GM12878 (cell line): Measurements from ENCODE around the gene SBNO2. TPM values are rescaled to one million over a fixed set of nuclear protein-coding genes. Genes with fewer than 3 reads are reported as not detected.
"Not testable (repeated sequence)": the region's sequence is repeated elsewhere in the genome, so short reads cannot be mapped to it uniquely, and the experiment has no call there.

Source experiments
- ATAC-seq: fragments of 200-7000 bp; cut with Tn5 transposase; 3 replicates; pipeline ENCODE4 v1.9.1; 2020; ENCODE audit warnings: mild to moderate bottlenecking, moderate library complexity
- BruUV-seq: library from RNA; stranded (reverse); fragments of 400-500 nt; replicated peaks from 2 replicates; lab custom pipeline; 2021; lab: Mats Ljungman, UMichigan
- CTCF ChIA-PET: fragments of 300-600 bp; sonication (Branson Sonifier 250); formaldehyde crosslinking; extraction: SDS; loops from one replicate; lab custom pipeline; 2021; ENCODE audit warnings: inconsistent platforms; lab: Yijun Ruan, JAX
- POLR2A ChIA-PET: fragments of 350-600 bp; formaldehyde crosslinking; extraction: SDS; loops from one replicate; lab custom pipeline; 2021; ENCODE audit warnings: inconsistent platforms; lab: Charles Lee
- RAD21 ChIA-PET: fragments of 300-600 bp; sonication (Branson Sonifier 250); formaldehyde crosslinking; loops from one replicate; lab custom pipeline; 2023; ENCODE audit warnings: antibody characterized with exemption; ENCODE audit not compliant: unreplicated experiment; lab: Charles Lee
- SMC1A ChIA-PET: fragments of 300-600 bp; sonication (Branson Sonifier 250); formaldehyde crosslinking; loops from one replicate; lab custom pipeline; 2023; ENCODE audit not compliant: unreplicated experiment, uncharacterized antibody; lab: Charles Lee
- DNase-seq: peaks from one replicate; pipeline ENCODE4 v3.0.0-alpha.2; 2011; ENCODE audit warnings: low read depth, low spot score
- FAIRE-seq: peaks from 3 replicates; lab custom pipeline; 2011; peaks lifted over from hg19 to GRCh38; lab: Jason Lieb, UNC
- H2AFZ ChIP-seq: 2 replicates; pipeline ENCODE4 v1.6.0; 2011; ENCODE audit warnings: low read depth, low read length, control low read depth; ENCODE audit not compliant: control insufficient read depth
- H3K27ac ChIP-seq: 2 replicates; pipeline ENCODE4 v1.5.1; 2011; ENCODE audit warnings: control low read depth; ENCODE audit not compliant: control insufficient read depth, insufficient read depth
- H3K27me3 ChIP-seq, 2 experiments: replicated peaks in 1 of 2; 2 replicates each; pipeline versions ENCODE4 v1.6.0 to v1.6.1; 2011; ENCODE audit warnings: low read length in 1 of 2; ENCODE audit not compliant: control insufficient read depth in 2 of 2, insufficient read depth in 2 of 2
- H3K36me3 ChIP-seq, 2 experiments: 2 replicates each; pipeline ENCODE4 v1.5.1; 2011; ENCODE audit warnings: low read length in 1 of 2; ENCODE audit not compliant: control insufficient read depth in 2 of 2, insufficient read depth in 2 of 2
- H3K4me1 ChIP-seq: 2 replicates; pipeline ENCODE4 v1.6.1; 2011; ENCODE audit warnings: mild to moderate bottlenecking, low read length, moderate library complexity, mixed read lengths; ENCODE audit not compliant: control insufficient read depth, insufficient read depth
- H3K4me2 ChIP-seq: 2 replicates; pipeline ENCODE4 v1.6.0; 2011; ENCODE audit warnings: control low read depth; ENCODE audit not compliant: control insufficient read depth, insufficient read depth
- H3K4me3 ChIP-seq: fragments of 200-600 bp; sonication (generic); 2 replicates; pipeline ENCODE4 v1.5.1; 2016
- H3K79me2 ChIP-seq: 2 replicates; pipeline ENCODE4 v1.6.0; 2011; ENCODE audit warnings: low read length; ENCODE audit not compliant: control insufficient read depth, insufficient read depth
- H3K9ac ChIP-seq: 2 replicates; pipeline ENCODE4 v1.8.0; 2011; ENCODE audit warnings: low read length, control low read depth, mixed read lengths; ENCODE audit not compliant: control insufficient read depth, insufficient read depth
- H3K9me3 ChIP-seq: replicated peaks from 3 replicates; pipeline ENCODE4 v1.5.1; 2011; ENCODE audit warnings: mild to moderate bottlenecking, low read length; ENCODE audit not compliant: control insufficient read depth, insufficient read depth
- H4K20me1 ChIP-seq: 2 replicates; pipeline ENCODE4 v1.6.0; 2011; ENCODE audit not compliant: control insufficient read depth, insufficient read depth
- ATF7 ChIP-seq: fragments of 450-650 bp; IDR thresholded peaks from 2 replicates; pipeline ENCODE4 v1.6.1; 2016; ENCODE audit warnings: low read depth, mild to moderate bottlenecking
- CBFB ChIP-seq: IDR thresholded peaks from 2 replicates; pipeline ENCODE4 v1.6.1; 2016; ENCODE audit warnings: antibody characterized with exemption, low read depth
- EED ChIP-seq: sonication (generic); IDR thresholded peaks from 2 replicates; pipeline ENCODE4 v1.6.1; 2016; ENCODE audit warnings: antibody characterized with exemption, low read depth
- EGR1 ChIP-seq, 2 experiments: IDR thresholded peaks; 1 replicate in 1 of 2; 2 replicates in 1 of 2; pipeline ENCODE4 v1.6.1; 2011 to 2012; ENCODE audit warnings: low read depth in 2 of 2, low read length in 2 of 2, borderline replicate concordance in 1 of 2, mild to moderate bottlenecking in 1 of 2, moderate library complexity in 1 of 2
- JUNB ChIP-seq: IDR thresholded peaks from 2 replicates; pipeline ENCODE4 v1.6.1; 2016; ENCODE audit warnings: antibody characterized with exemption, mild to moderate bottlenecking
- MEF2A ChIP-seq: IDR thresholded peaks from 2 replicates; pipeline ENCODE4 v1.6.1; 2011; ENCODE audit warnings: low read depth, mild to moderate bottlenecking, low read length, moderate library complexity; ENCODE audit not compliant: insufficient read depth
- NFIC ChIP-seq: IDR thresholded peaks from 2 replicates; pipeline ENCODE4 v1.6.1; 2012; ENCODE audit warnings: low read depth, mild to moderate bottlenecking, inconsistent platforms, low read length, moderate library complexity
- NR2C2 ChIP-seq: IDR thresholded peaks from 2 replicates; pipeline ENCODE4 v1.6.1; 2011; ENCODE audit warnings: borderline replicate concordance, low read depth; ENCODE audit not compliant: control insufficient read depth, insufficient read length
- POLR2AphosphoS5 ChIP-seq: IDR thresholded peaks from 2 replicates; pipeline ENCODE4 v1.6.1; 2011; ENCODE audit warnings: mild to moderate bottlenecking, low read length, inconsistent platforms
- RUNX3 ChIP-seq: IDR thresholded peaks from 2 replicates; pipeline ENCODE4 v1.6.1; 2012; ENCODE audit warnings: low read length, inconsistent platforms
- YY1 ChIP-seq: IDR thresholded peaks from 2 replicates; pipeline ENCODE4 v1.6.1; 2011; ENCODE audit warnings: low read depth, mild to moderate bottlenecking, low read length
- ZBTB33 ChIP-seq: fragments of 450-650 bp; IDR thresholded peaks from 2 replicates; pipeline ENCODE4 v1.6.1; 2017; ENCODE audit warnings: mild to moderate bottlenecking
- WGBS: methylation state at CpG from one replicate; pipeline ENCODE4 v1.1.6; 2016; ENCODE audit warnings: low lambda C conversion rate; ENCODE audit not compliant: insufficient replicate concordance, insufficient coverage; ENCODE audit errors: missing lambda C conversion rate; 5-methylcytosine and 5-hydroxymethylcytosine counted together
- in situ Hi-C: fragments of 300-500 bp; cut with MboI; formaldehyde crosslinking; loops from 9 replicates; pipeline ENCODE4 v1.14.3; 2018; ENCODE audit warnings: mixed read lengths
- intact Hi-C: fragments of 100-400 bp; cut with micrococcal nuclease; formaldehyde crosslinking; loops from one replicate; pipeline ENCODE4 v1.14.2; 2022; ENCODE audit not compliant: unreplicated experiment
- polyA plus RNA-seq, 11 experiments: library from polyadenylated mRNA; depleted of rRNA in 4 of 11; unstranded in 6 of 11; stranded (reverse) in 5 of 11; fragments of >200 nt; fragmentation: Nextera tagmentation in 4 of 11; fragmentation: Illumina TruSeq in 1 of 11; extraction: Ambion mirVana in 4 of 11; extraction: Trizol in 1 of 11; gene quantifications; 1 replicate in 1 of 11; 2 replicates in 10 of 11; pipeline versions ENCODE4 v1.2.1 to v1.2.3, GENCODE V29; 2011 to 2016; ENCODE audit warnings: inconsistent platforms in 2 of 11, missing spikeins in 2 of 11, low read depth in 1 of 11
- total RNA-seq, 4 experiments: library from RNA; depleted of rRNA in 3 of 4; stranded (reverse); fragments of >200 nt in 3 of 4; fragmentation: Illumina TruSeq in 1 of 4; extraction: Trizol in 1 of 4; gene quantifications; 2 replicates each; pipeline versions ENCODE4 v1.2.1 to v1.2.3, GENCODE V29; 2013 to 2021

SBNO2 gene
- total and polyA plus RNA-seq, 10 of the 15 experiments (the other 5 are each of a cell fraction or from before 2014, with no cell fraction given), result 0.08 to 44.6 (median 5.4) TPM

GRCh38 chr19:1129084-1129483, 45.0 kb downstream of the SBNO2 start:
- H3K4me1 ChIP-seq, result peaks cover 25% of the 10 kb centered on the region
- WGBS, result 72% methylated on average over 7 of the region's 7 CpGs
- ATAC-seq, H2AFZ ChIP-seq, H3K27ac ChIP-seq, H3K27me3 ChIP-seq, H4K20me1 ChIP-seq, H3K9ac ChIP-seq, H3K9me3 ChIP-seq, H3K4me2 ChIP-seq, intact Hi-C loops, in situ Hi-C loops, FAIRE-seq, BruUV-seq, H3K4me3 ChIP-seq, DNase-seq, SMC1A ChIA-PET: not testable (repeated sequence)
- CTCF ChIA-PET, result interaction anchor here (0.9 kb wide), 1 partner anchor 52 kb away, joined by 3 read pairs; no protein-coding TSS in a partner anchor
- peaks cover 38% of the 10 kb centered on the region for H3K79me2 ChIP-seq
- RAD21 ChIA-PET, result interaction anchor here (1.3 kb wide), 2 partner anchors 16 to 65 kb away, joined by 5 to 7 read pairs; no protein-coding TSS in a partner anchor
- POLR2A ChIA-PET, result interaction anchor here (0.6 kb wide), 1 partner anchor 111 kb away, joined by 4 read pairs; no protein-coding TSS in a partner anchor
- H3K36me3 ChIP-seq, result peaks cover 3 to 19% of the 10 kb centered on the region in 2 experiments; a peak in 3 of 4 replicates

GRCh38 chr19:1128106-1128505, 46.0 kb downstream of the SBNO2 start:
- ATAC-seq (no peak), DNase-seq (no peak), FAIRE-seq (no peak)
- Histone ChIP-seq H3K9me3 (no peaks in the 10 kb centered on the region), H3K27me3 (no peaks in the 10 kb centered on the region), H3K4me3 (no peak overlapping the region), H3K36me3 (peaks cover 3 to 27% of the 10 kb centered on the region in 2 experiments), H2AFZ (no peak overlapping the region), H3K27ac (no peak overlapping the region), H3K9ac (no peak overlapping the region), H3K4me1 (peaks cover 18% of the 10 kb centered on the region), H3K4me2 (no peak overlapping the region), H3K79me2 (peaks cover 34% of the 10 kb centered on the region), H4K20me1 (no peaks in the 10 kb centered on the region; the same call in 1 of the 2 replicates)
- ChIA-PET POLR2A (interaction anchor here (0.5 kb wide), 1 partner anchor 48 kb away, joined by 3 read pairs; no protein-coding TSS in a partner anchor), CTCF (no interaction called here), SMC1A (no interaction called here), RAD21 (interaction anchor here (1.3 kb wide), 2 partner anchors 15 to 66 kb away, joined by 5 to 7 read pairs; no protein-coding TSS in a partner anchor)
- in situ Hi-C loops, result no loop called here
- intact Hi-C loops, result no loop called here
- 91% methylated on average over 12 of the region's 17 CpGs for whole genome bisulfite sequencing
- no peak for TF ChIP-seq NR2C2
- TF ChIP-seq EED, result no peak
- no peak for TF ChIP-seq CBFB
- TF ChIP-seq RUNX3, result no peak
- TF ChIP-seq JUNB, result no peak
- no peak for TF ChIP-seq ATF7
- no peak for TF ChIP-seq POLR2AphosphoS5
- TF ChIP-seq ZBTB33, result no peak
- TF ChIP-seq NFIC, result no peak
- no peak for TF ChIP-seq EGR1 (IDR thresholded peaks at IDR 0.05; ENCODE audit: borderline replicate concordance in 1 of 2, low read depth in 2 of 2, low read length in 2 of 2)
- TF ChIP-seq MEF2A, result no peak
- no peak for TF ChIP-seq YY1
- BruUV-seq, result no TSS peak
